Measurements from ENCODE around the gene PTTG1IP.
A peak's percentile ranks its signal among the peaks of the same experiment; 100 is the strongest.

PTTG1IP gene

DNA sequence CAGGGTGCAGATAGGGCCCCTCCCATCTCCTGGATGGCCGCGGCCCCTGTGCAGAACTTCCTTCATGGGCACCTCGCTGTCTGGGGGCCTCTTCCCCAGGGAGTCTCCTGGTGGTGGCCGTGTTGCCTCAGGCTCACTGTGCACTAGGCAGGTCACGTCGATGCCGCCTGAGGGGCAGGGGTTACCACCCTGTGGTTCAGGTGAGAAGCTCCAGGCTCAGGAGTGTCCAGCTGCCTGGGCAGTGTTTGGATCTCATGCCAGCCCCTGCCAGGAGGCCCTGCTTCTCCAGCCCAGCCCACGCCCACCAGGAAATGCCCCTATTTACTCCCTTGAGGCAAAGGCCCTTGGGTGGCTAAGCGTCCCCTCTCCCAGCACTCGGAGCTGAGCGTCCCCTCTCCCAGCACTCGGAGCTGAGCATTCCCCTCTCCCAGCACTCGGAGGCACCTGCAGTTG lies 45.1 kb upstream of the PTTG1IP start:
- TF ChIP-seq, protein P1, sequence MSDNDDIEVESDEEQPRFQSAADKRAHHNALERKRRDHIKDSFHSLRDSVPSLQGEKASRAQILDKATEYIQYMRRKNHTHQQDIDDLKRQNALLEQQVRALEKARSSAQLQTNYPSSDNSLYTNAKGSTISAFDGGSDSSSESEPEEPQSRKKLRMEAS (IDR thresholded peaks at IDR 0.05; ENCODE audit: low read depth, low read length): no peak
- TF ChIP-seq, protein P2, sequence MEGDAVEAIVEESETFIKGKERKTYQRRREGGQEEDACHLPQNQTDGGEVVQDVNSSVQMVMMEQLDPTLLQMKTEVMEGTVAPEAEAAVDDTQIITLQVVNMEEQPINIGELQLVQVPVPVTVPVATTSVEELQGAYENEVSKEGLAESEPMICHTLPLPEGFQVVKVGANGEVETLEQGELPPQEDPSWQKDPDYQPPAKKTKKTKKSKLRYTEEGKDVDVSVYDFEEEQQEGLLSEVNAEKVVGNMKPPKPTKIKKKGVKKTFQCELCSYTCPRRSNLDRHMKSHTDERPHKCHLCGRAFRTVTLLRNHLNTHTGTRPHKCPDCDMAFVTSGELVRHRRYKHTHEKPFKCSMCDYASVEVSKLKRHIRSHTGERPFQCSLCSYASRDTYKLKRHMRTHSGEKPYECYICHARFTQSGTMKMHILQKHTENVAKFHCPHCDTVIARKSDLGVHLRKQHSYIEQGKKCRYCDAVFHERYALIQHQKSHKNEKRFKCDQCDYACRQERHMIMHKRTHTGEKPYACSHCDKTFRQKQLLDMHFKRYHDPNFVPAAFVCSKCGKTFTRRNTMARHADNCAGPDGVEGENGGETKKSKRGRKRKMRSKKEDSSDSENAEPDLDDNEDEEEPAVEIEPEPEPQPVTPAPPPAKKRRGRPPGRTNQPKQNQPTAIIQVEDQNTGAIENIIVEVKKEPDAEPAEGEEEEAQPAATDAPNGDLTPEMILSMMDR (IDR thresholded peaks at IDR 0.05; ENCODE audit: low read depth, low read length): no peak
- TF ChIP-seq MYC (IDR thresholded peaks at IDR 0.05; ENCODE audit: low read depth, low read length) (no peak), POLR2A (IDR thresholded peaks at IDR 0.05; ENCODE audit: extremely low read depth, insufficient read length) (no peak)
- peak overlapping the region; percentile 92 for H3K4me3 ChIP-seq (ENCODE audit: low read depth, low read length)
- DNase-seq (ENCODE audit: low read depth): no peak

DNA sequence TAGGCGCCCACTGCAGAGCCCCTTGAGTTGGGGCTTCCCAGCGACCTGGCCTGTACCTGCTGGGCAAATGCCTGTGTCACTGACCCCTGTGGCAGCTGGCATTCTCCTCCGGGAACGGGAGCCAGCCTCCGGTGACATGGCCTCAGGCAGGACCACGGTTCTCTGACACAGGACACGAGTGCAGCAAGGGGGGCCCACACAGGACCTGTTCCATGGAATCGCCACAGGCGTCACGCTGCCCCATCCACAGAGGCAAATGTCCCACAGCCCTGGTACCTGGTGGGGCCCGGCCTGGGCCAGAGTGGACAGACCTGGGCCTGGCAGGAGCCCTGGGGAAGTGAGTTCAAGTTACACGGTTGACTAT lies 44.6 kb upstream of the PTTG1IP start:
- TF ChIP-seq, protein P2 (IDR thresholded peaks at IDR 0.05; ENCODE audit: low read depth, low read length): no peak
- no peak for TF ChIP-seq MYC (IDR thresholded peaks at IDR 0.05; ENCODE audit: low read depth, low read length)
- no peak for TF ChIP-seq POLR2A (IDR thresholded peaks at IDR 0.05; ENCODE audit: extremely low read depth, insufficient read length)
- TF ChIP-seq, protein P1 (IDR thresholded peaks at IDR 0.05; ENCODE audit: low read depth, low read length): no peak
- H3K4me3 ChIP-seq (ENCODE audit: low read depth, low read length): no peak overlapping the region
- DNase-seq (ENCODE audit: low read depth): no peak

DNA sequence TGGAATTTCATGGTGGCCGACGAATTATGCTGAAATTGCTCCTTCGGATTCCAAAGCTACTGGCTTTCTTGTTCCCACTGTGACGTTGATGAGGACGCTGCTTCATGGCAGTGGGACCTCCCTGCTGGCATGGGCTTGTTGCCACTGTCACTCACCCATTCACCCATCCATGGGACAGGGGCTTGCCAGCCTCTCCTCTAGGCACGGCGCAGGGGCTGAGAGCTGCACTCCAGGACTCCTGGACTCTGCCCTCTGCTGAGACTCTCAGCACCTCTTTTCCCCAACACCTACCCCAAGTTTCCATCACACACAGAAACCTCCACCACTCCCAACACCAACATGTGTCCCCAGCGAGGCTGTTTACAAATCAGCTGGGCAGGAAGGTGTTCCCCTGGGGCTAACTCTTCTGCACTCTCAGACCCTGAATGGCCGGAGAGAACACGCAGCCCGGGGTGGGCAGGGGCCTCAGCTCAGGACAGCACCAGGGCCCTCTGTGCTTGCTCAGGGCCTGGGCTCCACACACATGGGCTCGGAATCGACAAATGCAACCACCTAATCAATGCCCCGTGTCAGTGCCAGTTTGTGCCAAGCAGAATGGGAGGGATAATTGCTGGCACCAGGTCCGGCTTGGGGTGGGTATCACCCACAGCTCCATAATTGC lies 44.1 kb upstream of the PTTG1IP start:
- H3K4me3 ChIP-seq (ENCODE audit: low read depth, low read length): no peak overlapping the region
- DNase-seq (ENCODE audit: low read depth): no peak
- TF ChIP-seq, protein P1 (IDR thresholded peaks at IDR 0.05; ENCODE audit: low read depth, low read length): no peak
- no peak for TF ChIP-seq POLR2A (IDR thresholded peaks at IDR 0.05; ENCODE audit: extremely low read depth, insufficient read length)
- TF ChIP-seq, protein P2 (IDR thresholded peaks at IDR 0.05; ENCODE audit: low read depth, low read length): no peak

DNA sequence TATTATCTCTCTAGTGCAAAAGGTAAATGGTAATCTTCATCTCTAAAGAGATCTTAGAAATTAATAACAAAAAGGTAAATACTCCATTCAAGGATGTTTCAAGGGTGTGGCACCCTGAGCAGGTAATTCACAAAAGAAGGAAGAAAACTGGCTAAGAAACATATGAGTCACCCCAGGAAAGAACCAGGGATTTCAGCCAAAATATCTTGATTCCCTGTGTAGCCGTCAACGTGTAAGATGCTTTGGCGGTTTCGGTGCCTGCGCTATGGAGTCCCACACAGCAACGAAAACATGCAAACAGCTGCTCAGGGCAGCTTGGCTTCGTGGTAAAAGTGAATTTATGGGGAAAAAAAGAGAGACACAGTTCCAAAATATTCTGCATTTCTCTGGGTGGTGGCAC lies 43.5 kb upstream of the PTTG1IP start:
- H3K4me3 ChIP-seq (ENCODE audit: low read depth, low read length): no peak overlapping the region
- DNase-seq (ENCODE audit: low read depth): no peak
- TF ChIP-seq, protein P2 (IDR thresholded peaks at IDR 0.05; ENCODE audit: low read depth, low read length): no peak
- TF ChIP-seq POLR2A (IDR thresholded peaks at IDR 0.05; ENCODE audit: extremely low read depth, insufficient read length): no peak
- no peak for TF ChIP-seq MYC (IDR thresholded peaks at IDR 0.05; ENCODE audit: low read depth, low read length)
- TF ChIP-seq, protein P1 (IDR thresholded peaks at IDR 0.05; ENCODE audit: low read depth, low read length): no peak

DNA sequence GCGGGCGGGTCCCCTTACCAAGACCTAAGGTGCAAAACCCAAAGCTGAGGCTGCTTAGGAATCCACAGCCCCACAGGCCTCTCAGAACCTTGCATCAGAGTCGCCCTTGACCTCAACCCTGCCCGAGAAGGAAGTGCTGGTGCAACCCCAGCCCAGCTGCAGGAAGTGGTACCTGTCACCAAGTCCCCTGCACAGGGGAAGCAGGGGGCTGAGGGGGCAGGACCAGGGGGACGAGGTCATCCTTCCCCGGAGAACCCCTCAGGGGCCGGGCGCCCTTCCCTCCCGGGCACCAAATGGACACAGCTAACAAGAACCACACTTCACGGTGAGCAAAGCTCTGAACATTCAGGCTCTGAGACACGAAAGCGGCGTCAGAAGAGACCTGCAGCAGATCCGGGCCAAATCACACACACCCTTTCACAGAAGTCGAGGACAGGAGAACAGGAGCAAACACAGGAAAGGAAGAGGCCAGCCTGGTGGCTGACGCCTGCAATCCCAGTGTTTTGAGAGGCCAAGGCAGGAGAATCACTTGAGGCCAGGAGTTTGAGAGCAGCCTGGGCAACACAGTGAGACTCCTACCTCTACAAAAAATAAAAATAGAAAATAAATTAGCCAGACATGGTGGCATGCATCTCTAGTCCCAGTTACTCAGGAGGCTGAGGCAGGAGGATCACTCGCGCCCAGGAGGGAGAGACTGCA lies 40.8 kb upstream of the PTTG1IP start:
- TF ChIP-seq, protein P1 (IDR thresholded peaks at IDR 0.05; ENCODE audit: low read depth, low read length): 0 out of 2 replicates have a peak, but pooled peaks have one; percentile 15
- TF ChIP-seq POLR2A (IDR thresholded peaks at IDR 0.05; ENCODE audit: extremely low read depth, insufficient read length): no peak
- no peak overlapping the region for H3K4me3 ChIP-seq (ENCODE audit: low read depth, low read length)
- DNase-seq (ENCODE audit: low read depth): peak; percentile 90
